RWPE1 (cell line): ENCODE results near the gene DSCAM.

Source experiments
- CTCF ChIA-PET: fragments of 350-600 bp; sonication (Branson Sonifier 250); formaldehyde crosslinking; extraction: SDS; loops from one replicate; lab custom pipeline; 2021; lab: Yijun Ruan, JAX
- POLR2A ChIA-PET: fragments of 400-600 bp; formaldehyde crosslinking; extraction: SDS; loops from one replicate; lab custom pipeline; 2020; ENCODE audit warnings: antibody characterized with exemption; ENCODE audit not compliant: low non-redundant PET; lab: Yijun Ruan, JAX
- DNase-seq: peaks from one replicate; pipeline ENCODE4 v3.0.0; 2012; ENCODE audit warnings: low spot score
- H3K27ac ChIP-seq: fragments of 450-650 bp; 2 replicates; pipeline ENCODE4 v1.5.1; 2017
- CTCF ChIP-seq: fragments of 450-650 bp; conservative IDR thresholded peaks from 2 replicates; pipeline ENCODE4 v1.5.1; 2017; ENCODE audit warnings: low read depth, mild to moderate bottlenecking

Gene DSCAM

GRCh38 chr21:40704141-40704540, 142.8 kb downstream of the DSCAM start:
- no peak overlapping the region for H3K27ac ChIP-seq
- CTCF ChIA-PET, result no interaction called here
- no peak for DNase-seq
- POLR2A ChIA-PET, result no interaction called here
- TF ChIP-seq CTCF, result no peak

- DNase-seq, result no peak
- no peak overlapping the region for H3K27ac ChIP-seq
- CTCF ChIA-PET, result no interaction called here
- TF ChIP-seq CTCF, result no peak
- POLR2A ChIA-PET, result no interaction called here
These were observed 147.6 kb downstream of the DSCAM start for GRCh38 chr21:40699366-40699765.

- ChIA-PET POLR2A (no interaction called here), CTCF (no interaction called here)
- no peak for DNase-seq
- H3K27ac ChIP-seq, result no peak overlapping the region
- no peak for TF ChIP-seq CTCF
These were observed 150.7 kb downstream of the DSCAM start for GRCh38 chr21:40696246-40696645.

GRCh38 chr21:40689840-40690360, 157.1 kb downstream of the DSCAM start:
- H3K27ac ChIP-seq, result no peak overlapping the region
- POLR2A ChIA-PET, result no interaction called here
- CTCF ChIA-PET, result interaction anchor here (0.7 kb wide), 1 partner anchor 77 kb away, joined by 4 read pairs; no protein-coding TSS in a partner anchor
- DNase-seq, result no peak
- TF ChIP-seq CTCF, result no peak

- TF ChIP-seq CTCF, result no peak
- ChIA-PET CTCF (no interaction called here), POLR2A (no interaction called here)
- no peak overlapping the region for H3K27ac ChIP-seq
- DNase-seq, result no peak
These were observed 157.7 kb downstream of the DSCAM start for GRCh38 chr21:40689217-40689616.

GRCh38 chr21:40688106-40688864, 158.7 kb downstream of the DSCAM start:
- DNase-seq, result no peak
- no peak overlapping the region for H3K27ac ChIP-seq
- TF ChIP-seq CTCF, result no peak
- ChIA-PET POLR2A (no interaction called here), CTCF (interaction anchor here (0.6 kb wide), 1 partner anchor 1045 kb away, joined by 3 read pairs; no protein-coding TSS in a partner anchor)
